Fibroblast of the aortic adventitia (primary cell): ENCODE measurements around the gene ARPC1B. TPM values are rescaled to one million over a fixed set of nuclear protein-coding genes. Genes with fewer than 3 reads are reported as not detected.

Source experiments
- DNase-seq: peaks from one replicate; pipeline ENCODE4 v3.0.0-alpha.2; 2010; ENCODE audit warnings: low read depth
- H3K4me3 ChIP-seq: 2 replicates; pipeline ENCODE4 v1.5.1; 2011; ENCODE audit warnings: low read depth, mild to moderate bottlenecking, control low read depth, low read length, moderate library complexity
- total RNA-seq: library from RNA; depleted of rRNA; stranded (reverse); fragments of >200 nt; gene quantifications from 2 replicates; pipeline ENCODE4 v1.2.3, GENCODE V29; 2012; ENCODE audit warnings: low replicate concordance
- TF ChIP-seq, protein P1 (sequence below): IDR thresholded peaks from 2 replicates; pipeline ENCODE4 v1.5.1; 2011; ENCODE audit warnings: mild to moderate bottlenecking, low read length, control low read depth, inconsistent platforms; ENCODE audit not compliant: insufficient read depth

The ARPC1B gene
- total RNA-seq, 1 donor = 358 TPM

DNA sequence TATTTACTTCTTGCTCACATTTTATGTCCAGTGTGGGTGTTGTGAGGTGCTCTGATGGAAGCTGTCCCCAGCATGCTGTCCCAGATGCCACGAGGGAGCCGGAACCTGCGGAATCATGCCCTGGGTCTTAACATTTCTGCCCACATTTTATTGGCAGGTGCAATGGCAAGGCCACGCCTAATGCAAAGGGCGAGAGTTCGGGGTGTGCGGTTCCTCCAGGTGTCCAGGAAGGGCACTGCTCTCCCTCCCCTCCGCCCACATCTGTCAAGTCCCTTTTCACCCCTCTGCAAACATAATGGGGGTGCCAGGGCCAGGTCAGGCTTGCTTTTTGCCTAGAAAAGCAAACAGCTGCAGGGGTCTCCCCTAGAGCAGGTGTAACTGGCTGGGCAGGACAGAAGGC is 17.5 kb downstream of the ARPC1B start:
- TF ChIP-seq, protein P1, sequence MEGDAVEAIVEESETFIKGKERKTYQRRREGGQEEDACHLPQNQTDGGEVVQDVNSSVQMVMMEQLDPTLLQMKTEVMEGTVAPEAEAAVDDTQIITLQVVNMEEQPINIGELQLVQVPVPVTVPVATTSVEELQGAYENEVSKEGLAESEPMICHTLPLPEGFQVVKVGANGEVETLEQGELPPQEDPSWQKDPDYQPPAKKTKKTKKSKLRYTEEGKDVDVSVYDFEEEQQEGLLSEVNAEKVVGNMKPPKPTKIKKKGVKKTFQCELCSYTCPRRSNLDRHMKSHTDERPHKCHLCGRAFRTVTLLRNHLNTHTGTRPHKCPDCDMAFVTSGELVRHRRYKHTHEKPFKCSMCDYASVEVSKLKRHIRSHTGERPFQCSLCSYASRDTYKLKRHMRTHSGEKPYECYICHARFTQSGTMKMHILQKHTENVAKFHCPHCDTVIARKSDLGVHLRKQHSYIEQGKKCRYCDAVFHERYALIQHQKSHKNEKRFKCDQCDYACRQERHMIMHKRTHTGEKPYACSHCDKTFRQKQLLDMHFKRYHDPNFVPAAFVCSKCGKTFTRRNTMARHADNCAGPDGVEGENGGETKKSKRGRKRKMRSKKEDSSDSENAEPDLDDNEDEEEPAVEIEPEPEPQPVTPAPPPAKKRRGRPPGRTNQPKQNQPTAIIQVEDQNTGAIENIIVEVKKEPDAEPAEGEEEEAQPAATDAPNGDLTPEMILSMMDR = no peak

DNA sequence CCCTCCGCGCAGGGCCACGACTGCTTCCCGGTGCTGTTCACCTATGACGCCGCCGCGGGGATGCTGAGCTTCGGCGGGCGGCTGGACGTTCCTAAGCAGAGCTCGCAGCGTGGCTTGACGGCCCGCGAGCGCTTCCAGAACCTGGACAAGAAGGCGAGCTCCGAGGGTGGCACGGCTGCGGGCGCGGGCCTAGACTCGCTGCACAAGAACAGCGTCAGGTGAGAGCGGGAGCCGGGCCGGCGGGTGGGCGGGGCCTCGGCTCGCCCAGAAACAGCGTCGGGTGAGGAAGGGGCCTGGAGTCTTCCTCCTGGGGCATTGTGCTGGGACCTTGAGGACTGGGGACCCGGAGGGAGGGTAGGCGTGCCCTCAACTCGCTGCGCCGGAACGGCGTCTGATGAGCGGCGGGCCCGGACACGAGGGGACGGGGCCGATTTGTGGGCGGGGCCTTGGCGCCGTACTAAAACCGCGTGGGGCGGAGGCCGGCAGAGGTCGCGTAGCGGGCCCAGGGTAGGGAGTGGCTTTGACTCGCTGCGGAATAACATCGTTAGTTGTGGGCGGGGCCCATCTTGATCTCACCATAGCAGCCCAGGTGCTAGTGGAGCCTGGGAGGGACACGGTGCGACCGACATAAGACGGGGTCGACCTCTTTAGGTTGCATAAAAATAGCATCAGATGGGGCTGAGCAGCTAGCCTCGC is 18.3 kb downstream of the ARPC1B start:
- no peak for DNase-seq
- no peak overlapping the region for H3K4me3 ChIP-seq
- TF ChIP-seq, protein P1 = no peak

More for the DNA sequence above, 17.5 kb downstream of the ARPC1B start:
- H3K4me3 ChIP-seq = no peak overlapping the region
- DNase-seq = no peak

DNA sequence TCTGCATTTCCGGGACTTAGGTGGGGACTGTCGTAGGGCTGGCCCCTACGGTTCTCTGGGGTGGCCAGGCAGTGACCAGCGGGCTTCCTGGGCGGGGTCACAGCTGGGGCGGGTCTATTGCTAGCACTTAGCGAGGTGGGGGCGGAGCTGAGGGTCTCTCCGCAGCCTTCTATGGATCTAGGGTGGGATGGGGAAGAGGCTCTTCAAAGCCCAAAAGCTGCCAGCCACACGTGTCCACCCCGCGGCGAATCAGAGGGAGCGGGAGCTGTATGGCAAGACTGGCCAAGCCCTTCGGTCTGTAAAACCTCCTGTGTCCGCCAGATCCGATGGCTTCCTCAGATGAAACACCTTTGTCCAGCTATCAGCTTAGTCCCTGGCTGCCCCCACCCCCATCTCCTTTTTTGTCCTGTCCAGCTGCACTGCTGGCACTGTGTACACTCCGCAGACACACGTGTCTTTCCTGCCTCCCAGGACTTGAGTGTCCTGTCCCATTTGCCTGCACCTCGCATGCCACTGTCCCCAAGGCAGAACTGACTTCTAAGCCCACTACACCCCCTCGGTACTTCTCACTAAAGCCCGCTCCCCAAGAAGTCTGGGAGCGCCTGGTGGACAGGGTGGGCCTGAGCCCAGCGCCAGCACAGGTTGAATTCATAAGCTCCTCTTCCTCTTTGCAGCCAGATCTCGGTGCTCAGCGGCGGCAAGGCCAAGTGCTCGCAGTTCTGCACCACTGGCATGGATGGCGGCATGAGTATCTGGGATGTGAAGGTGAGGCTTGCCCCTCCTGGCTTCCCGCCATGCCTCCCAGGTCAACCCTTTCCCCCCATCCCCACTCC is 19.0 kb downstream of the ARPC1B start:
- no peak for DNase-seq
- TF ChIP-seq, protein P1 = no peak
- no peak overlapping the region for H3K4me3 ChIP-seq

DNA sequence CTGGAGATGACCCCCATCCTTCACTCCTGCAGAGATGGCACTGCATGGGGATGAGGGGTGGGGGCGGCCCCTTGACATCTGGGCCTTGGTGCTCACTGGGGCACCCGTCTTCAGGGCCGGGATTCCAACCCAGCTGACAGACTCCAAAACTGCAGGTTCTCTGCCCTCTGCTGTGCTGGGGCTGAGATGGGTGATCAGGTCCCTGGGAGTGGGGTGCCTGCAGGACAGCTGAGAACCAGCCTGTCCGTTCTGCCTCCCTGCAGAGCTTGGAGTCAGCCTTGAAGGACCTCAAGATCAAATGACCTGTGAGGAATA is 19.6 kb downstream of the ARPC1B start:
- TF ChIP-seq, protein P1 = no peak

DNA sequence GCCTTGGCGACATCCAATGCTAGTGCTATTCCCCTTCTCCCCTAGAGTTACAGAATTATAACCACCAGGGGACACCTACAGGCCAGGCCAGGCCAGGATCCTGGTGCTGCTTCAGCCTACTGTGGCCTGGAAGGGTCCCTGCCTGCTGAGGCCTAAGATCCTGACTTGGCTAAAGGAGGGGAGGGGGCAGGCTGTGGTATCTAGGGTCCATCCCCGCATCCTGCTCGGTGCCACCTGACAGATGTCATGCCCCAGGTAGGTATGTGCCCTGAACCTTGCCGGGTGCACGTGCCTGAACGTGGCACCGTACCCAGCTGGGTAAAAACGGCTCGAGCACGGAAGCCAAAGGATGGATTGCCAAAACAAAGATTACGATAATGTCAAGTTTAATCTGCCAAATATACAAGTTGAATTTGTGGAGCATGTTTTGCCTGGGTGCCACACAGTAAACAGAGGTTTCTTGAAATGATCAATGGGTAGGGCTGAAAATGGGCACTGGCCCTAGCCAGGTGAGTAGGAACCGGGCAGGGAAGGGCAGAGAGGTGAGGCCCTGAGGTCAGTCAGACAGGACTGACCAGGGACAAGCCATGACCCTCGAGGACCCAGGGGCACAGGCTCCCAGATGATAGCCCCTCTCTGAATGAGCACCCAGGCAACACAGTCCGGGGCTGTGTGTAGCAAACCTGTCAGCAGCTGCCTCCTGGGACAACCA is 21.2 kb downstream of the ARPC1B start:
- TF ChIP-seq, protein P1 = no peak
- H3K4me3 ChIP-seq = no peak overlapping the region
- no peak for DNase-seq

More for the DNA sequence above, 19.6 kb downstream of the ARPC1B start:
- no peak overlapping the region for H3K4me3 ChIP-seq
- no peak for DNase-seq

DNA sequence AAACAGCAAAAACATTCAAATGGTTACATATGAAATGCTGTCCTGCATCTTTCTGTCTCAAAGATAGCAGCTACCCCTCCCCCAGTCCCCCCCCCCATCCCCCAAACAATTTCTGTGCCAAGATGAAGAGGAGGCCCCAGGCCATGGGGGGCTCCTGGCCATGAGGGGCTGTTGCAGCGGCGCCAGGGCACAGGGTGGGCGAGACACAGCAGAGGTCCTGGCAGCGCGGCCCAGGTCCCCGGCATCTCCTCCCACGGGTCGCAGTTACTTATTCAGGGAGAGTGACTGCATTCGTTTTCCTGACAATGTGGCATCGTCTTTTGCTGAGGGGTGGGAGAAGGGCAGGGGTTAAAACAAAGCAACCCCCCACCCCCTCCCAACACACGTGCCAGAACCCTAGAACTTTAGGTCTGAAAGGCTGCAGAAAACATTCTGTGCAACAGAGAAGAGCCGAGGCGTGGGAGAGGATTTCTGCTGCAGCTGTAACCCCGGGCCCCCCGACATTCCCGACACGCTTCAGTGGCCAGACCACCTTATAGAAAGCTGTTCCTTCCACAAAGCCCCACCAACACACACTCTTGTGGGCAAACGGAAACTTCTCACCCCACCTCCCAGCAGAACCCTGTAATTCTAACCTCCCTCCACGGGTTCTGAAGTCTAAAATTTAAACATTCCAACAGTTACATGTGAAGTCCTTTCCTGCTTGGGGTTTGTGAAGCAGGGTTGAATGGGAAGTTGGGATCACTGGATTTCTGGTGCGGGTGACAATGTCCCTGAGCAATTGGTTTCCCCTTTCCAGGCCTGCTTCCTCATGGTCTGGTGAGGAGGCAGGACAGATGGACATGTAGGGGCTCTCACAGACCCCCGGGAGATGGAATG is 22.1 kb downstream of the ARPC1B start:
- TF ChIP-seq, protein P1 = no peak
- no peak overlapping the region for H3K4me3 ChIP-seq
- no peak for DNase-seq
